ENCODE data around the gene ZER1. TPM values are rescaled to one million over a fixed set of nuclear protein-coding genes. Genes with fewer than 3 reads are reported as not detected.

Gene ZER1
- total and polyA plus RNA-seq, 2 of the 4 experiments (the other 2 are of a cell fraction): 7.7 to 34.9 TPM

- H3K4me1 ChIP-seq (ENCODE audit: control insufficient read depth, insufficient read depth, low read length): no peaks in the 10 kb centered on the region
- intact Hi-C loops (cut with micrococcal nuclease): no loop called here
- ATAC-seq (ENCODE audit: low read depth): no peak
- no peak overlapping the region for H4K8ac ChIP-seq (ENCODE audit: low read depth in 2 of 2, low read length in 2 of 2)
- H3K36me3 ChIP-seq (ENCODE audit: control insufficient read depth, insufficient read depth, low read length): peaks cover 4% of the 10 kb centered on the region
- H3K14ac ChIP-seq (replicated peaks; ENCODE audit: low read depth, low read length): no peak overlapping the region
- no peaks in the 10 kb centered on the region for H3K9me3 ChIP-seq (ENCODE audit: control insufficient read depth, insufficient read depth, low read length)
- in situ Hi-C loops (cut with MboI; ENCODE audit: low sequenced_read_pairs): no loop called here
- no peak overlapping the region for H2BK120ac ChIP-seq (ENCODE audit: low read depth, low read length)
- ChIA-PET CTCF (no interaction called here), POLR2A (ENCODE audit: unreplicated experiment) (no interaction called here)
- H2BK20ac ChIP-seq (ENCODE audit: low read depth, low read length): no peak overlapping the region
- no peaks in the 10 kb centered on the region for H3K27me3 ChIP-seq (ENCODE audit: control insufficient read depth, insufficient read depth, low read length)
- DNase-seq: no peak
- no TSS peak for BruUV-seq (replicated peaks)
- no peak overlapping the region for H3K56ac ChIP-seq (ENCODE audit: extremely low read depth, insufficient read depth, low read length)
- 82% methylated on average over 5 of the region's 9 CpGs; no CpG with 5 or more reads in 1 of the 2 experiments for WGBS, 2 experiments (ENCODE audit: extremely low coverage in 2 of 2, insufficient read length in 1 of 2)
- peak overlapping the region; percentile 37 for H2AK9ac ChIP-seq (replicated peaks; ENCODE audit: low read depth, low read length, poor library complexity)
- H4K91ac ChIP-seq (ENCODE audit: insufficient read depth, low read depth, low read length): no peak overlapping the region
- H2AFZ ChIP-seq (replicated peaks; ENCODE audit: low read length, poor library complexity): no peak overlapping the region
- H3K27ac ChIP-seq (ENCODE audit: insufficient read depth, low read length): no peak overlapping the region
- H3K79me1 ChIP-seq (ENCODE audit: low read depth in 1 of 2, low read length in 2 of 2): peaks cover 9 to 39% of the 10 kb centered on the region in 2 experiments
- H3K4ac ChIP-seq (ENCODE audit: low read depth, low read length): no peak overlapping the region
- no peak for TF ChIP-seq CTCF (conservative IDR thresholded peaks at IDR 0.05; ENCODE audit: low read depth, low read length)
- no peak for TF ChIP-seq MXI1 (IDR thresholded peaks at IDR 0.05; ENCODE audit: borderline replicate concordance, low read depth, low read length)
- no peak for TF ChIP-seq USF2 (IDR thresholded peaks at IDR 0.05; ENCODE audit: low read depth, low read length)
- TF ChIP-seq BHLHE40 (IDR thresholded peaks at IDR 0.05; ENCODE audit: low read depth, low read length): no peak
- no peak for TF ChIP-seq SMC3 (IDR thresholded peaks at IDR 0.05; ENCODE audit: low read depth, low read length)
- no peak for TF ChIP-seq CHD1 (IDR thresholded peaks at IDR 0.05; ENCODE audit: low read depth, low read length)
- TF ChIP-seq FOS (IDR thresholded peaks at IDR 0.05; ENCODE audit: low read depth, low read length): no peak
- no peak for TF ChIP-seq MAZ (IDR thresholded peaks at IDR 0.05; ENCODE audit: borderline replicate concordance, low read depth, low read length)
- no peak for TF ChIP-seq NFE2L2 (IDR thresholded peaks at IDR 0.05; ENCODE audit: low read depth, low read length)
- no peak for TF ChIP-seq RFX5 (IDR thresholded peaks at IDR 0.05; ENCODE audit: low read depth, low read length)
- TF ChIP-seq ELK1 (IDR thresholded peaks at IDR 0.05; ENCODE audit: borderline replicate concordance, low read depth, low read length): no peak
- TF ChIP-seq RAD21 (IDR thresholded peaks at IDR 0.05; ENCODE audit: low read length): no peak
- TF ChIP-seq POLR2A (IDR thresholded peaks at IDR 0.05; ENCODE audit: low read depth, low read length): no peak
- TF ChIP-seq RCOR1 (IDR thresholded peaks at IDR 0.05; ENCODE audit: insufficient replicate concordance, low read length): no peak
- TF ChIP-seq MAFK (IDR thresholded peaks at IDR 0.05; ENCODE audit: low read depth, low read length): no peak
- no peak for TF ChIP-seq CEBPB (IDR thresholded peaks at IDR 0.05; ENCODE audit: low read depth, low read length)
- H3K9ac ChIP-seq (ENCODE audit: low read depth, low read length): no peak overlapping the region
- H4K5ac ChIP-seq (ENCODE audit: low read depth, low read length): no peak overlapping the region
- no peak overlapping the region for H2BK15ac ChIP-seq (ENCODE audit: low read depth, low read length)
- no peak overlapping the region for H3K23ac ChIP-seq (ENCODE audit: low read depth, low read length)
- no peaks in the 10 kb centered on the region for H3K9me1 ChIP-seq (ENCODE audit: insufficient read depth, low read length)
- H2BK5ac ChIP-seq (ENCODE audit: low read depth, low read length, poor library complexity, severe bottlenecking): no peak overlapping the region
- H3K4me3 ChIP-seq (ENCODE audit: insufficient read depth, low read depth, low read length): no peak overlapping the region
- no peak overlapping the region for H3K4me2 ChIP-seq (ENCODE audit: low read depth, low read length)
- dilution Hi-C loops (cut with HindIII; ENCODE audit: low sequenced_read_pairs, unreplicated experiment): no loop called here
- H3K18ac ChIP-seq (ENCODE audit: low read depth, low read length): no peak overlapping the region
- H2AK5ac ChIP-seq (ENCODE audit: low read depth, low read length): no peak overlapping the region
- 0 out of 2 replicates have a peak, but pooled peaks cover 4% of the 10 kb centered on the region for H4K20me1 ChIP-seq (ENCODE audit: insufficient read depth, low read length)
These were observed 8.9 kb downstream of the ZER1 start for GRCh38 chr9:128762671-128763449.
